HUDEP-2 (cell line): ENCODE results near the gene F8.

Source experiments
- DNase-seq, 76 experiments: peaks; one replicate each; lab custom pipeline; 2025; ENCODE audit not compliant: unreplicated experiment in 76 of 76; lab: John Stamatoyannopoulos, UW

F8 gene

DNA sequence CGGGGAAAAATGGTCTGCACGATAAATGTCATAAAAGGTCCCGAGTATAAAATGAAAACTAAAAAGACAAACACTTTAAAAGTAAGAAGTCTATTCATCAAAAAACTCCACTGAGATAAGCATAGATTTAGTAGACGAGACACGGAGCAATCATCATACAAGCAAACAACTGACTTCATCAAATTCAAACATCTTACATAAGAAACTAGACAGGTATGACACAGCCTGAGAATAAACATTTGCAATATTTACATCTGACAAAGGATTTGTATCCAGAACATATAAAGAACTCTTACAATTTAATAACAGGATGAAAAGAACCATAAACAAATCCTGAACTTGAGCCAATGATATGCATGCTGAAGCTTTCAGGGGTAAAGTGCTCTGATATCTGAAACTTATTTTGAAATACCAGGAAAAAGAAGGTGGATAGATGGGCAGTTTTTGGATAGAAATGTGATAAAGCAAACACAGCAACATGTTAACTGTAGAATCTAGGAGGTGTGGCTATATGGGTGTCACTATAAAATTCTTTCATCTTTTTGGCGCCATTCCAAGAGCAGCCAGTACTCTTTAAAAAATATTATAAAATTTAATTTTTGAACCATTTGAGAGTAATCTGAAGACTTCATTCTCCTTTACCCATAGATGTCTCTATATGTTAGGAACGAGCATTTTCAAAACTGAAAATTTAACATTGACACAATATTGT, 229.3 kb downstream of the F8 start:
- DNase-seq = peak in 2 of 76 experiments; percentile 8 to 17

GRCh38 chrX:154791939-154792338, 230.6 kb downstream of the F8 start:
- DNase-seq = no peak

GRCh38 chrX:154791467-154791866, 231.1 kb downstream of the F8 start:
- no peak for DNase-seq
